HG03108 (cell line): ENCODE data around the gene PLPP1.
"Not testable (repeated sequence)": the region's sequence is repeated elsewhere in the genome, so short reads cannot be mapped to it uniquely, and the experiment has no call there.

Experiments used
- ATAC-seq: cut with Tn5 transposase; IDR thresholded peaks from one replicate; pipeline ENCODE4 v1.9.1; 2021; ENCODE audit warnings: moderate library complexity; ENCODE audit not compliant: unreplicated experiment

PLPP1 gene

DNA sequence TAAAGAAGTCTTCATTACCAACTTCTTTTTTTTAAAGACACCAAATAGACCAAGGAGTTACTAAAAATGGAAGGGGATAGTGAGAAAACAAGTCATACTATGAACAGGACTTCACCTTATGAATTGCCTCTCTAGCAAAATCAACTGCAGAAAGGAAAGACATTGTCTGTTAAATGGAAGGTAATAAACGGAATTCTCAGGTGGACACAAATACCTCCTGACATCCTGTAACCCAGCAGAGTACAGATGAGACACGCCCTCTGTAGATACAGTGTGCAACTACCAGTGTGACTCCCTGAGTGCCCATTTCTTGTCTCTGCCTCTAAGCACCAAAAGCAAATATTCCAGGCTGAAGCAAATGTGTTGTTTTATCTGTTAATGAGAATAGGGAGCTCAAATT lies 12.2 kb upstream of the PLPP1 start:
- ATAC-seq: no peak

DNA sequence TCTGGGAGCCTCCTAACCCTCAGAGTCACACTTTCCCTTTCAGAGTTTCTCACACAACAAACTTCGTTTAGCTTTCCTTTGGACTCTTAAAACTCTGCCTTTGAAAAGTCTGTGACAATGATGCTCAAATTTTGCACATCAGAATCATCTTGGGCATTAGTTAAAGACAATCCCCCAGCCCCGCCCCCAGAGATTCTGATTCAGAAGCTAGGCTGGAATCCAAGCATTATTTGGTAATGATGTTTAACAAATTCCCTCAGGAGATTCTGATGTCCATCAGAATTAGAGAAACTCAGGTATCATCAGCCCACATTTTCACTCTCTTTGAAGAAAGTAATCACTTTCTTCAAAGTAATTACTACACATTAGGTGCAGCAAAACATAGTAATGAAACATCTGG lies 9.6 kb upstream of the PLPP1 start:
- ATAC-seq: no peak

DNA sequence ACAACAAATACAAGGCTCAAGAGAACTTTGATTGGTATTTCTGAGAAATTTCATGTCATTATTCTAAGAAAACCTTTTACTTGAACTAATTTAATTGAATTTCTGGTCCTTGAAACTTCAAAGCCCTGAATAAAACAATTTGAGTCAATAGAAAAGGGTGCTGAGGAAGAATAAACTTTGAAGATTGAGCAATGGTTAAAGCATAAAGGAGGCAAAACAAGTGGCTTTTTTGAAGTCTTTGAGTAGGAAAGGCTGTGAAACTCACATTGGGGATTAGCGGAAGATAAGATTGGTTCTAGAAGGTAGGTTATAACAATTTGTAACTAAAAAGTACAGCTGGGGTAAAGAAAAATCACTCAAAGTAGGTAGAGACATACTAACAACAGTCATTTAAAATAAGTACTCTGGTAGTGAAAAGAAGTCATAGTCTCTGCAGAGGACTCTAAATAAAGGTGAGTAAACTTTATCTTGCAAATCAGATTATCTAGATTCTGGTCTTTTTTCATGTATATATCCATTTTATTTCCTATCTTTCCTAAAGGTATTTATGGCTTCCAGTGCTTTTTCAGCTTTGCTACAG lies 6.4 kb upstream of the PLPP1 start:
- no peak for ATAC-seq

DNA sequence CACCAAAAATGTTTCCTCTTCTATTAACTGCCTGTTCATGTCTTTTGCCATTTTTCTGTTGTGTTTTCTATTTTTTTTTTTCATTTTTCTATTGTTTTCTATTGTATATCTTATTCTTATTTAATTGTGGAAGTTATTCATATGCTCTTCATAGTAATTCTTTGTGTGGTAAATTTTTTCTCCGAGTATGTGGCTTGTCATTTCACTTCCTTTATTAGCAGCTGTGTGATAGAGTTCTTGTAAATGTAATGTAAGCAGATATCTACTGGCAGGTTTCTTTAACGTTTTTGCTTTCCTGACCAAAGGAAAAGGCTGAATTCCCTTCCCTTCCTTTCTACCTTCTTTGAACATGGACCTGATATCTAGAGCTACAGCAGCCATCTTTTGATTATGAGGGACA lies 5.8 kb upstream of the PLPP1 start:
- no peak for ATAC-seq

DNA sequence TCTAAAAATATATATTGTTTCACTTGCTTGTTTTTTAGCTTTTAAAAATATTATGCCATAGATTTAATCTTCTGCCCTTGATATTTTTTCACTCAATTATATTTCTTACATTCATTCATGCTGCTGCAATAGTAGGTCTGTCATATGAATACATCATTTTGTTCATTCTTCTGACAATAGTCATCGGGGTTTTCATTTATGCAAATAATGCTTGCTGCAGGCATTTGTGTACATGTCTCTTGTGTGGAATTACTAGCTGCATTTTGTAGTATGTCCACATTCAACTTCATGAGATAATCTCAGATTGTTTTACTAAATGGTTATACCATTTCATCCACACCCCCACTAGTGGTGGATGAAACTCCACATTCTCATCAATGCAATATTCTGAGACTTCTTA lies 5.3 kb upstream of the PLPP1 start:
- ATAC-seq: no peak

DNA sequence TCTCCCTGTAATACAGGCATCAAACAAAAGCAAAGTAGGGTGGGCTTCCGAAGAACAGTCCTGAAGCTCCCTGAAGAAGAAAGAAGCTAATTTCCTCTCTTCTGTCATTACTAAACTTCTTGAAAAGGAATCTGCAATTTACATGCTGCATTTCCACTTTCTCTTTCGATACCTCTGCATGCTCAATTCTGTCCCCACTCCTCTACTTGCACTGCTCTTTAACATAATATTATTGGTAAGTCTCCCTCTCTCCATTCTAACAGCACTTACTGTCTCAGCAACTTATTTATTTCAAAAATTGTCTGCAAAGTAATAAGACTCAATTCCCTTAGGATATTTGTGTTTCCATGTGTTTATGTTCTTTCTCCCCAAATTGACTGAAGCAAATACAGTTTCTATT lies 3.9 kb upstream of the PLPP1 start:
- no peak for ATAC-seq

DNA sequence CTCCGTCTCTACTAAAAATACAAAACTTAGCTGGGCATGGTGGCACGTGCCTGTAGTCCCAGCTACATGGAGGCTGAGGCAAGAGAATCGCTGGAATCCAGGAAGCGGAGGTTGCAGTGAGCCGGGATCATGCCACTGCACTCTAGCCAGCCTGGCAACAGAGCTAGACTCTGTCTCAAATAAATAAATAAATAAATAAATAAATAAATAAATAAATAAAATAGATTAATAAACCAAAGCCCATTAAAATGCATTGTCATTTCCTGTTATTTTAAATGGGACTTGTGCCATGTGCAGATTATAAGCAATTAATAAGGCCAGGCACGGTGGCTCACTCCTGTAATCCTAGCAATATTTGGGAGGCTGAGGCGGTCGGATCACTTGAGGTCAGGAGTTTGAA lies 2.6 kb upstream of the PLPP1 start:
- ATAC-seq: not testable (repeated sequence)

DNA sequence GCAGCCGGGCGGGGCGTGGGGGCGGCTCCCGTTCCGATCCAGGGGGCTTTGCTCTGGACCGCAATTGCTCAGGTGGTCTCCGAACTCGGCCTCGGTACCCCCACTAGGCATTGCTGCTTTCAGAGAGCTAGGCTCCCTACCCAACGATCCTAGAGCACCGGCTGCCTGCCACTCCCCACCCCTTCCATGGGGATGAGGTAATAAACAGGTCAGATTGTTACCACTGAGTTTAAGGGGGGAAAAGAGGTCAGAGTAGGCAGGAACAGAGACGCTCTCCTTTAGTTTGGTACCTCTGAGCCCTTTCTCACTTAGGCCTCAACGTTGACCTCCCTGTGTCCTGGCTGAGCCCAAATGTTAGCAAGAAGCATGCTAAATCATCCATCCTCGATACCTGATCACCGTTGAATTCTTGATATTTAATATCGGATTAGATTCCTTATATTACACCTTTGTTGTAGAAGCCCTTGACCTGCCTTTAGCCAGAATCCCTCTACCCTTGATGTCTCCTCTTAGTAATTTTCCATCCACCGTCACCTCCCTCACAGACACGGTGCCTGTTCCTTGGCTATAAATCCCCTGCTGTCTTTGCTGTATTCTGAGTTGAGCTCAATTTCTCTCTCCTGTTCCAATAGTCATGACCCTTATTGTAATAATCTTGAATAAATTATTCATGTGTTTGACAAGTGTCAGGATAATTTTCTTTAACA lies 588 bp upstream of the PLPP1 start:
- peak; percentile 9 for ATAC-seq

DNA sequence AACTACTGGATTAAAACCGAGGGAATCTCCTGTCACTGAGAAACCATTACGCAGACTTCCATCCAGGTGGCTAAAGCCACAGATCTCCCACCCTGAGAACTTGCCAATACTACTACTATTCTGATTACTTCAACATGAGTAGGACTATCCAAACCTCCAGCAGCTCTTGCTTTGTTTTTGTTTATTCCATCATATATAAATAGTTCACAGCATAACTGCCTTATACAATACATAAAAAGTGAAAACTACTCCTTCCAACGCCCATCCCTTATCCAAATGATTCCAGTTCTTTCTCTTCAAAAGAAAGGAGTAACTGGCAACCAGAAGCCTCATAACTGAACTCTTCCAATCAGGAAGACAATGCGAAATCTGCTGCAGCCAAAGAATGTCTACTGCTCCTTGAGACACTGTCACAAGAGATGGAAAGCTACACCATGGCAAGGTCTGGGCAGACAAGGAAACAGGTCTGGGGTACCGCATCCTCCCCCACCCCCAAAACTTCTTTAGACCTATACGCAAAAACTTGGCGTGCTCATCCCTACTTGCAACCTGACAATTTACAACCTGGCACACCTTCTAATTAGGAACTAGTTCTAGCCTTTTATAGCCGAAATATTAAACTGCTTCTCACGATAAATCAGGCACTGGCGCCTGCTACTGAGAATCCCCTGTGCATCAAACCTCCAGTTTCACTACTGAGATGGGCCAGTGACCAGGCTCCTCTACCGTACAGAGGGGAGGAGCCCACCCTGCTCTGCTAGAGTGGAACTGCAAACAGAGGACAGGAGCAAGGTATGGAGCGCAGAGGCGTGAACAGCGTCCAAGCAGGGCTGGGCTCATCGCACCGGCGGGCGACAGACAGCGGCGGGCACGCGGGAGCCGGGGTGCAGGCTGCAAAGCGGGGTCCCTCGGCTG lies 986 bp downstream of the PLPP1 start:
- ATAC-seq: peak; percentile 34

DNA sequence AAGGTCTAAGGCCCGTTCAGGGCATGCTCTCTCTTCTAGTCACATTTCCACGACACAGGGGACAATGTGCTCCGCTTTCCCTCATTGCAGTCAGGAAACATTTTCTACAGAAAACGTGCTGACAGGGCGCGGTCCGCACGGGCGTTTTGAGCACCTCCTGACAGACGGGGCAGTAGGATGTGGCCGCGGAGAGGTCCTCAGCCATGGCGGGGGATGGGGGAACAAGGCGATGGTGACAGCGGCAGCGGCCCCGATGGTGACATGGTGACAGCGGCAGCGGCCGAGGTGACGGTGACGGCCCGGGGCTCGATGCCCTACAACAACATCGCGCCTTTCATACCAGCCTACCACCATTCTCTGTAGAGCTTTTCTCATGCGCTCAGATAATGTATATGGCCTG lies 4.1 kb downstream of the PLPP1 start:
- ATAC-seq: no peak

DNA sequence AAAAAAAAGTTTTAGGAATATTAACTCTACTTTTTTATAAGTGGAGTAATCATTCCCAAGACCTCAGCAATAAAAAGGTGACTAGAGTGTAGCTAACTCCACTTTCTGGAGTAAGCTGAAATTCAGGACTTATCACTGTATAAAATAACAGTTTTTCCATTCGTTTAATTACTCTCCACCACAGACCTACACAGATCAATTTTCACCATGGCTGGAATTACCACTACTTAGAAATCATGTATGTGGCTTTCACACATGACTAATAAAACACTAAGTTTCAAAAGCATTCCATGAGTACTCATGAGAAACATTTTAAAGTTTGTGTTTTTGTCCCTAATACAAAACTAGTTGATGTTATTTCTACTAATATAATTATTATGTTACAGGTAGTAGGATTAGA lies 9.9 kb downstream of the PLPP1 start:
- no peak for ATAC-seq

DNA sequence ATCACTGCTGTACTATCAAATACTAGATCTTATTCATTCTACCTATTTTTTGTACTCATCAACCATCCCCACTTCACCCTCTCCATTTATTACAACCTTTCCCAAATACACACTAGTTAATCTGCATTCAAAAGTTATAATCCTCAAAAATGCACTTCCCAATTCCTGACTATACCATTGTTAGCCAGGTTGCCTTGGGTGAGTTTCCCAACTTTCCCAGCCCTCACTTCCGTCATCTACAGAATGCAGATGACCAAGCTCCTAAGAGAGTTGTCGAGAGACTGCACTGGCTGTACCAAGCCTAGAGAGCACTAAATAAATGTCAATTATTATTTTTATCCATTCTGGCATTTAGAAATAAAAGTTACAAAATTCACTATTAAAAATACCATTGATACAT lies 11.5 kb downstream of the PLPP1 start:
- no peak for ATAC-seq

DNA sequence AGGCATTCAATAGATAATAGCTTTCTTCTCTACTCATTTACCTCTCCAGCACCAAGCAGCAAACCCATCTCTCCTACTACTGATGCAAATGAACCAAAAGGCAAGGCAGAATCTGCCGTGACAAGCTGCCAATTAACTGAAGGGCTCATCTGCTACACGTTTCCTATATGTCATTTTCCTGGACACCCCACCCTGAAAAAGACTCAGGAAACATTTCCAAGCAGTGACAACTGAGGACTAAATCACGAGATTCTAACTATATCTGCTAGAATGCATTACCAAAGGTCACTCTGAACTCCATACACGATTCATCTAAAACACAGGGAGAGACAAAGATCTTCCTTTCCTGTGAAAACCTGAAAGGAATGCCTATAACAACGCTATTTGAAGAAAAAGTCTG lies 12.9 kb downstream of the PLPP1 start:
- no peak for ATAC-seq

DNA sequence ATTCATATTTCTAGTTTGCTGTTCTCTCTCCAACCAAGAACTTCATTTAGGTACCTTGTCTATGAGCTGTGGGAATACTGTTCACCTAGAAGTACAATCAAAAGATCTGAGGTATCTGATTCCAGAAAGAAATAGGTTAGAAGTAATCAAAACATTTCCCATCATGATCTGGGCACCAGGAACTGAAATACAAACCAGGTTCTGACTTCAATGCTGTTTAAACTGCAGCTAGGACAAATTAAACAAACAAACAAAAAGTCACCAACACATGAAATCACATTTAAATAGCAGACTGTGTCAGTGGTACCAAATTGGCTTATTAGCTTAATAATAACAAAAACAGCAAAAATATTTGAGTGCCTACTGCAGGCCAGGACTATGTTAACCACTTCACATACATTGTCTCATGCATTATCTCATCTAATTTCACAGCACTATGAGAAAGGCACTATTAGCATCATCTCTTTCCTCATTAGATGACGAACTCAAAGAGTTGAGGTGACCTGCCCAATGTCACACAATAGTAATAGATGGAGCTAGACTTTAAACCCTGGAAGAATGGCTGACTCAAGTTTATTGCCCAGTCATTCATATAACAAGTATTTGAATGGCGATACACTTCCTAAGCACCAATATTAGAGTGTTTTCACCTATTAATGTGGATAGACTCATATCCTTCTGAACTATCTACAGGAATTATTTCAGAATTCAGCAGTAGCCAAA lies 14.5 kb downstream of the PLPP1 start:
- ATAC-seq: no peak

DNA sequence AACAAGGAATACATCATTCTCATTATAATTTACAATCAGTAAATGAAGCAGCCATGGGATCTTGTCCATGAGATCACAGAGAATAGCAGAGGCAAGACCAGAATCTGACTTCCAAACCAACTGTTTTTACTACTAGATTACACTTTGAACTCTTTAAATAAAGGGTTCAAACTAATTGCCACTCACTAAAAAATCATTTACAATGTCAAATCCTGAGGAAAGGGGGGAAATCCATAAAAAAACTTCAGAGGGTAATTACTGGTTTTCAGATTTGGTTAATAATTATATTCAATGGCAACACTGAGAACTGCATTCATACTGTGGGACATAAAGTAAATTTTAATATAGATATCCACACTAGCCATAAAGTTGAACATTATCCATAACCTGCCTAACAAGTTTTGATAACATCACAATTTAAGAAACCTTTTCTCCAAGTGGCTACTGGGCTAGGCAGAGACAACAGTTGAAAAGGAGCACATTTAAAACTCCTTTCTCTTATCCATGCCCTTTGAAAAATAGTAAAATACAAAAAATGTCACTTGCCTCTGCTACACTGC lies 15.9 kb downstream of the PLPP1 start:
- ATAC-seq: no peak

DNA sequence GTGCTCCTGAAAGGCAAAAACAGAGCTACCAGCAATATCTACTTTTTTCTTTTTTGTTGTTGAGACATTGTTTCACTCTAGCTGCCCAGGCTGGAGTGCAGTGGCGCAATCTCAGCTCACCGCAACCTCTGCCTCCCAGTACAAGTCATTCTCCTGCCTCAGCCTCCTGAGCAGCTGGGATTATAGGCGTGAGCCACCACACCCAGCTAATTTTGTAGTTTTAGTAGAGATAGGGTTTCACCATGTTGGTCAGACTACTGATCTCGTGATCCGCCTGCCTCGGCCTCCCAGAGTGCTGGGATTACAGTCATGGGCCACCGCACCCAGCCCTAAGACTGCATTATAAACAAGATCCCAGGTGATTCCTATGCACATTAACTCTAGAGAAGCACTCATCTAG lies 17.0 kb downstream of the PLPP1 start:
- no peak for ATAC-seq

DNA sequence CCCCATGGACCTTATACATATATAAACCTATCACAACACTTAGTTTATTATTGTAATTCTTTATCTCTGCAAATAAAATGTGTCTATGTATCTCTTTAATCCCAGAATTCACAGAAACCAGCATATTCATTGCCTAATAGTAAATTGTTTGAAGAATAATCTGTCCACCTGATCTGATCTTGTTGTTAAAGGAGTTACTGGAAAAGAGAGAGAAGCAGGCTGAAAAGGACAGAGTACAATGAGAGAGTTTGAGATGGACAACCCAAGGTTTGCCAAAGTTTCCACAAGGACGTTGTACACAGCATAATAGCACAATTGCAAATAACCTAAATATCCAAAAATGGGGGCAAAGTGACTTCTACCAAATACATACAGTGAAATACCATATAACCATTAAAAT lies 23.8 kb downstream of the PLPP1 start:
- no peak for ATAC-seq

DNA sequence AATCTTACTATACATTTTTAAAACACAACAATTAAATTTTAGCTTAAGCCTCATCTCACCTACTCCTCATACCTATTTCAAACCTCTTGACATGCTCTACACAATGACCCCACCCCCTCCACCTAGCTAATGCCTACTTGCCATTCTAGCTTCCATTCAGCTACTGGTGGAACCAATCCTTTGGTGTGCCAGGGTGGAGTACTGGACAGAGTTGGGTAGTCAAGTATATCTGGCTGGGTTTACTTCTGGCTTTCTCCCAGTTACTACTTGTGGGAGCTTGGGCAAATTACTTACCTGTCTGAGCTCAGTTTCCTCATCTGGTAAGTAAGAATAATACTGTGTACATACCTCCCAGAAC lies 24.3 kb downstream of the PLPP1 start:
- no peak for ATAC-seq

DNA sequence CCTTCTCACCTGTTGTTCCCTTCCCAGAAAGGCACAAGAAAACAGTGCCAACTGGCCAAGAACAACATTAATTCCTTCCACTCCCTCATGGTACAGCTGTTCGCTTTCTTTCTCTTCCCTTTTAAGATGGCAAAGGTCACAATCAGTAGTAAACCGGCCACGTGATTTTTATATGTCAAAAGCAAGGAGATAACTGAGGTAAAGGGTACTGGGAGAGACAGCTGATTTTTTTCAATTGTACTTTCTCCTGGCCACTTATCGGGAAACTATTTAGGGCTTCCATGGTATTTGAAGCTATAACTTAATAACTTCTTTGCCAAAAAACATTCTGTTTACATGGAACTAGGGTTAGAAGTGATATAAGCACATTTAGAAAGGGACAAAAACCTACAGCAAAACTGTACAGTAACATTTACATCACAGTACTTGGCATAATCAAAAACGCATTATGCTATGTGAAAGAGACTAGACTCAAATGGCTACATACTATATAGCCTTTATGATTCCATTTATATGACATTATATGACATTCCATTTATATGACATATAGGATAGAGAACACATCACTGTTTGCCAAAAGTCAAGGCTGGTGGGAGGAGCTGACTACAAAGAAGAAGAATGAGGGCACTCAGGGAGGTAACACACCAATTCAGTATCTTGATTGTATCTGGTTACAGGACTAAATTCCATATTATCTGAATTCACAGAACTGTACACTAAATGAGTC lies 24.8 kb downstream of the PLPP1 start:
- ATAC-seq: no peak

DNA sequence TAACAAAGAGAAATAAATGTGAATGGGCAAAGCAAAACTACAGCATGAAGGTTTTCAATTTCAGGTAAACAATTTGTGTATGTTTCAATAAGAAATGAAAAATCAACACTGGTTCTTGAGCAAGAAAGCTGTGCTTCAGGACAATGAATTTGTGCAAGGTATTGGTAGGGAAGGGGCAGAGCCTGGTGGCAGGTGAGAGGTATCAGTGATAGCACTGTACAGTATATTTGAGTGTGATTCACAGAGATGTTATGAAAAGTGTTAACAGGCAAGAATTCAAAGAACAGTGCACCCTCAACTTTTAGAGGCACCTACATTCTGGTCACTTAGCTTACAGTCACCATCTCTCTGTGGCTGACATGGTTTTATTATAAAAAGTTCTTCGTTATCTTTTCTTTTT lies 25.7 kb downstream of the PLPP1 start:
- no peak for ATAC-seq

DNA sequence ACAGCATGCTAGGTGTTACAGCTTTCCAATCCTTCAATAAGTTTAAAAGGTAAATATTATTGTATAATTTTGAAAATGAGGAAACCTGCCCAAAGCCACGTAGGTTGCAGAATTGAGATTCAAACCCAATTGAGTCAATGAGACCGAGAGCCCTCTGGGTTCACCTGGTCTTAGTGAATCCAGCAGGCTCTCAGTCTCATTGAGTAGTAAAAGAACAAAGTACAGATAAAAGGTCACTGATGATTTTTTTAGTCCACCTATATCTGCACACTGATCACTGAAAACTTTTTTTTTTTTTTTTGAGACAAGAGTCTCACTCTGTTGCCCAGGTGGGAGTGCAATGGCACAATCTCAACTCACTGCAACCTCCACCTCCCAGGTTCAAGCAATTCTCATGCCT lies 27.2 kb downstream of the PLPP1 start:
- ATAC-seq: no peak
